Measurements from ENCODE around the gene CD37. TPM values are rescaled to one million over a fixed set of nuclear protein-coding genes. Genes with fewer than 3 reads are reported as not detected.

The CD37 gene
- total RNA-seq, 1 experiment from 2014 or later = not detected

GRCh38 chr19:49363268-49364082 is 28.3 kb downstream of the CD37 start, which contains the start of gene DKKL1:
Gene DKKL1, plus strand, starts transcription at chr19:49363877. Its CDS starts 122 bp downstream, at chr19:49363999.
- Mint-ChIP-seq H3K4me3 (ENCODE audit: unreplicated experiment) (no peak within 1 kb of the TSS), H3K4me1 (ENCODE audit: low read depth, unreplicated experiment) (peaks cover 11% of the 10 kb centered on the region), H3K27ac (ENCODE audit: unreplicated experiment) (no peak within 1 kb of the TSS), H3K27me3 (ENCODE audit: insufficient read depth, unreplicated experiment) (no peaks in the 10 kb centered on the region), H3K9me3 (ENCODE audit: unreplicated experiment) (no peaks in the 10 kb centered on the region), H3K36me3 (ENCODE audit: insufficient read depth, unreplicated experiment) (no peaks in the 10 kb centered on the region)
- peaks cover 8% of the 10 kb centered on the region; the same call in 1 of the 2 replicates for H3K4me1 ChIP-seq
- H3K27me3 ChIP-seq (replicated peaks; ENCODE audit: control insufficient read depth, insufficient read depth, low read length) = no peaks in the 10 kb centered on the region; the same call in 1 of the 2 replicates
- peak; percentile 96 to 99 for DNase-seq
- TF ChIP-seq, protein P1, sequence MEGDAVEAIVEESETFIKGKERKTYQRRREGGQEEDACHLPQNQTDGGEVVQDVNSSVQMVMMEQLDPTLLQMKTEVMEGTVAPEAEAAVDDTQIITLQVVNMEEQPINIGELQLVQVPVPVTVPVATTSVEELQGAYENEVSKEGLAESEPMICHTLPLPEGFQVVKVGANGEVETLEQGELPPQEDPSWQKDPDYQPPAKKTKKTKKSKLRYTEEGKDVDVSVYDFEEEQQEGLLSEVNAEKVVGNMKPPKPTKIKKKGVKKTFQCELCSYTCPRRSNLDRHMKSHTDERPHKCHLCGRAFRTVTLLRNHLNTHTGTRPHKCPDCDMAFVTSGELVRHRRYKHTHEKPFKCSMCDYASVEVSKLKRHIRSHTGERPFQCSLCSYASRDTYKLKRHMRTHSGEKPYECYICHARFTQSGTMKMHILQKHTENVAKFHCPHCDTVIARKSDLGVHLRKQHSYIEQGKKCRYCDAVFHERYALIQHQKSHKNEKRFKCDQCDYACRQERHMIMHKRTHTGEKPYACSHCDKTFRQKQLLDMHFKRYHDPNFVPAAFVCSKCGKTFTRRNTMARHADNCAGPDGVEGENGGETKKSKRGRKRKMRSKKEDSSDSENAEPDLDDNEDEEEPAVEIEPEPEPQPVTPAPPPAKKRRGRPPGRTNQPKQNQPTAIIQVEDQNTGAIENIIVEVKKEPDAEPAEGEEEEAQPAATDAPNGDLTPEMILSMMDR (IDR thresholded peaks at IDR 0.05; ENCODE audit: insufficient read depth in 1 of 2, low read depth in 1 of 2, low read length in 1 of 2, severe bottlenecking in 1 of 2, unreplicated experiment in 1 of 2) = peak in 1 of 2 experiments; percentile 11
- no peaks in the 10 kb centered on the region for H3K36me3 ChIP-seq (ENCODE audit: control insufficient read depth, insufficient read depth, low read length)
- CTCF ChIA-PET = interaction anchor here (1.1 kb wide), 1 partner anchor 25 kb away, joined by 6 read pairs; the partner anchor contains the start of gene KASH5
- peaks cover 3% of the 10 kb centered on the region; the same call in 1 of the 2 replicates for H3K9me3 ChIP-seq
- POLR2A ChIA-PET = no interaction called here
- no TSS peak for BruUV-seq (replicated peaks)
- intact Hi-C loops (cut with micrococcal nuclease; ENCODE audit: unreplicated experiment) = loop anchor here (1.0 kb wide), 2 partner anchors 24 to 80 kb away; no protein-coding TSS in a partner anchor
- peak within 1 kb of the TSS; percentile 64 for H3K4me3 ChIP-seq (ENCODE audit: low read depth, low read length)

DNA sequence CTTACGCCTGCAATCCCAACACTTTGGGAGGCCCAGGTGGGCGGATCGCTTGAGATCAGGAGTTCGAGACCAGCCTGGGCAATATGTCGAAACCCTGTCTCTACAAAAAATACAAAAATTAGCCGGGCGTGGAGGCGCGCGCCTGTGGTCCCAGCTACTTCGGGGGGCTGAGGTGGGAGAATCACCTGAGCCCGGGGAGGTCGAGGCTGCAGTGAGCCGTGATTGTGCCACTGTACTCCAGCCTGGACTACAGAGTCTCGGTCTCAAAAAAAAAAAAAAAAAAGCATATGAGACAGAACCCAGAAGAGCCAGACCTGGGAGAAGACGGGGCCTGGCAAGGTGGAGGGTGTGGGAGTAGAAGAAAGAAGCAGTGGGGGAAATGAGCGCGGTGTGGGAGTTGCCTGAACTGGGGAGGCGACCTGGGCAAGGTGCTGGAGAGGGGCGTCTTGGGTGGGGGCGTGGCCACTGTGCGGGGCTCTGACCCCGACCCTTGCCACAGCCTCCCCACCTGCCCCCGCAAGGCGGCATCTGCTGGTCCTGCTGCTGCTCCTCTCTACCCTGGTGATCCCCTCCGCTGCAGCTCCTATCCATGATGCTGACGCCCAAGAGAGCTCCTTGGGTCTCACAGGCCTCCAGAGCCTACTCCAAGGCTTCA is 29.0 kb downstream of the CD37 start:
- CTCF ChIA-PET = interaction anchor here (1.1 kb wide), 1 partner anchor 24 kb away, joined by 6 read pairs; the partner anchor contains the start of gene KASH5
- no TSS peak for BruUV-seq (replicated peaks)
- 0 out of 2 replicates have a peak overlapping the region, but pooled peaks have one; percentile 12 for H3K4me3 ChIP-seq (ENCODE audit: low read depth, low read length)

More for the DNA sequence above, 29.0 kb downstream of the CD37 start:
- Mint-ChIP-seq H3K36me3 (ENCODE audit: insufficient read depth, unreplicated experiment) (no peaks in the 10 kb centered on the region), H3K4me3 (ENCODE audit: unreplicated experiment) (no peak overlapping the region), H3K27me3 (ENCODE audit: insufficient read depth, unreplicated experiment) (no peaks in the 10 kb centered on the region), H3K9me3 (ENCODE audit: unreplicated experiment) (peaks cover 3% of the 10 kb centered on the region), H3K4me1 (ENCODE audit: low read depth, unreplicated experiment) (peaks cover 11% of the 10 kb centered on the region), H3K27ac (ENCODE audit: unreplicated experiment) (no peak overlapping the region)
- no peaks in the 10 kb centered on the region; the same call in 1 of the 2 replicates for H3K27me3 ChIP-seq (replicated peaks; ENCODE audit: control insufficient read depth, insufficient read depth, low read length)
- POLR2A ChIA-PET = no interaction called here
- DNase-seq = no peak
- peaks cover 8% of the 10 kb centered on the region; the same call in 1 of the 2 replicates for H3K4me1 ChIP-seq
- H3K36me3 ChIP-seq (ENCODE audit: control insufficient read depth, insufficient read depth, low read length) = no peaks in the 10 kb centered on the region
- TF ChIP-seq, protein P1 (IDR thresholded peaks at IDR 0.05; ENCODE audit: insufficient read depth in 1 of 2, low read depth in 1 of 2, low read length in 1 of 2, severe bottlenecking in 1 of 2, unreplicated experiment in 1 of 2) = no peak
- peaks cover 9% of the 10 kb centered on the region for H3K9me3 ChIP-seq
- intact Hi-C loops (cut with micrococcal nuclease; ENCODE audit: unreplicated experiment) = no loop called here
